H9 (cell line): ENCODE results near the gene PATL2. TPM values are rescaled to one million over a fixed set of nuclear protein-coding genes. Genes with fewer than 3 reads are reported as not detected.

Experiments used
- DNase-seq: peaks from one replicate; pipeline ENCODE4 v3.0.0-alpha.2; 2017
- H2AFZ ChIP-seq: one replicate; pipeline ENCODE4 v1.6.1; 2013; ENCODE audit warnings: mild to moderate bottlenecking, low read length, control low read depth, moderate library complexity
- H2AK5ac ChIP-seq: 2 replicates; pipeline ENCODE4 v1.6.1; 2013; ENCODE audit warnings: low read length, control low read depth, mixed read lengths; ENCODE audit not compliant: insufficient read length
- H2BK120ac ChIP-seq: one replicate; pipeline ENCODE4 v1.6.1; 2013; ENCODE audit warnings: low read depth, mild to moderate bottlenecking, low read length, control low read depth, inconsistent platforms; ENCODE audit not compliant: poor library complexity, severe bottlenecking
- H2BK12ac ChIP-seq: 2 replicates; pipeline ENCODE4 v1.6.1; 2013; ENCODE audit warnings: low read length, control low read depth, mixed read lengths, low read depth; ENCODE audit not compliant: insufficient read length
- H2BK15ac ChIP-seq: 2 replicates; pipeline ENCODE4 v1.6.1; 2013; ENCODE audit warnings: low read depth, low read length, control low read depth
- H2BK20ac ChIP-seq: one replicate; pipeline ENCODE4 v1.6.1; 2013; ENCODE audit warnings: low read depth, mild to moderate bottlenecking, low read length, control low read depth, inconsistent platforms; ENCODE audit not compliant: poor library complexity, severe bottlenecking
- H2BK5ac ChIP-seq: 2 replicates; pipeline ENCODE4 v1.6.1; 2013; ENCODE audit warnings: low read length, control low read depth, mixed read lengths; ENCODE audit not compliant: insufficient read length
- H3K14ac ChIP-seq: 2 replicates; pipeline ENCODE4 v1.6.1; 2013; ENCODE audit warnings: low read length, control low read depth; ENCODE audit not compliant: insufficient read depth
- H3K18ac ChIP-seq: 2 replicates; pipeline ENCODE4 v1.6.1; 2013; ENCODE audit warnings: low read depth, mild to moderate bottlenecking, mixed read lengths, low read length, control low read depth; ENCODE audit not compliant: insufficient read length
- H3K23ac ChIP-seq: 2 replicates; pipeline ENCODE4 v1.6.1; 2013; ENCODE audit warnings: low read length, control low read depth, mixed read lengths, low read depth; ENCODE audit not compliant: insufficient read length
- H3K23me2 ChIP-seq: 2 replicates; pipeline ENCODE4 v1.6.1; 2013; ENCODE audit warnings: low read depth, mild to moderate bottlenecking, mixed read lengths, low read length, control low read depth; ENCODE audit not compliant: insufficient read length, poor library complexity, severe bottlenecking
- H3K27ac ChIP-seq: 2 replicates; pipeline ENCODE4 v1.5.1; 2013; ENCODE audit warnings: low read length, control low read depth, mixed read lengths, low read depth; ENCODE audit not compliant: insufficient read length
- H3K27me3 ChIP-seq: 2 replicates; pipeline ENCODE4 v1.6.1; 2013; ENCODE audit warnings: low read length, control low read depth, inconsistent platforms; ENCODE audit not compliant: insufficient read depth
- H3K4ac ChIP-seq: 2 replicates; pipeline ENCODE4 v1.6.1; 2013; ENCODE audit warnings: low read depth, mild to moderate bottlenecking, control low read depth, inconsistent platforms, low read length, moderate library complexity
- H3K4me1 ChIP-seq: 2 replicates; pipeline ENCODE4 v1.6.1; 2013; ENCODE audit warnings: low read length, control low read depth, inconsistent platforms; ENCODE audit not compliant: insufficient read depth
- H3K4me2 ChIP-seq: 2 replicates; pipeline ENCODE4 v1.6.1; 2013; ENCODE audit warnings: low read length, control low read depth, mixed read lengths; ENCODE audit not compliant: insufficient read length, insufficient read depth
- H3K56ac ChIP-seq: 2 replicates; pipeline ENCODE4 v1.6.1; 2013; ENCODE audit warnings: low read depth, mild to moderate bottlenecking, mixed read lengths, low read length, control low read depth; ENCODE audit not compliant: insufficient read length
- H3K79me1 ChIP-seq: 2 replicates; pipeline ENCODE4 v1.6.1; 2013; ENCODE audit warnings: low read depth, mild to moderate bottlenecking, moderate library complexity, low read length, control low read depth, inconsistent platforms; ENCODE audit not compliant: insufficient read depth, poor library complexity, severe bottlenecking
- H3K79me2 ChIP-seq: 2 replicates; pipeline ENCODE4 v1.6.1; 2013; ENCODE audit warnings: low read length, control low read depth, inconsistent platforms; ENCODE audit not compliant: insufficient read depth
- H3K9ac ChIP-seq: 2 replicates; pipeline ENCODE4 v1.6.1; 2013; ENCODE audit warnings: low read length, control low read depth, mixed read lengths; ENCODE audit not compliant: insufficient read length; ENCODE audit errors: extremely low read depth
- H3K9me3 ChIP-seq: one replicate; pipeline ENCODE4 v1.6.1; 2013; ENCODE audit warnings: low read depth, low read length, inconsistent platforms; ENCODE audit not compliant: control insufficient read depth
- H3T11ph ChIP-seq: one replicate; pipeline ENCODE4 v1.6.1; 2013; ENCODE audit warnings: mild to moderate bottlenecking, low read length, control low read depth, inconsistent platforms
- H4K20me1 ChIP-seq: one replicate; pipeline ENCODE4 v1.6.1; 2013; ENCODE audit not compliant: control insufficient read depth, insufficient read length, insufficient read depth
- H4K5ac ChIP-seq: 2 replicates; pipeline ENCODE4 v1.6.1; 2013; ENCODE audit warnings: low read depth, mild to moderate bottlenecking, mixed read lengths, low read length, control low read depth; ENCODE audit not compliant: insufficient read length
- H4K8ac ChIP-seq: replicated peaks from 2 replicates; pipeline ENCODE4 v1.6.1; 2013; ENCODE audit warnings: low read length, control low read depth, mixed read lengths, low read depth; ENCODE audit not compliant: insufficient read length
- H4K91ac ChIP-seq: 2 replicates; pipeline ENCODE4 v1.6.1; 2013; ENCODE audit warnings: low read depth, mild to moderate bottlenecking, moderate library complexity, mixed read lengths, low read length, control low read depth; ENCODE audit not compliant: insufficient read length
- H3K27ac Mint-ChIP-seq, 3 experiments: 2 replicates in 2 of 3; 3 replicates in 1 of 3; pipeline ENCODE4 v1.8.0; 2020 to 2021; ENCODE audit warnings: mixed read lengths in 3 of 3, mild to moderate bottlenecking in 1 of 3, moderate library complexity in 1 of 3
- H3K27me3 Mint-ChIP-seq: 2 replicates; pipeline ENCODE4 v1.8.0; 2021; ENCODE audit warnings: low read depth, mild to moderate bottlenecking, moderate library complexity, mixed read lengths
- H3K36me3 Mint-ChIP-seq, 3 experiments: 2 replicates in 2 of 3; 3 replicates in 1 of 3; pipeline ENCODE4 v1.8.0; 2020 to 2021; ENCODE audit warnings: low read depth in 3 of 3, mixed read lengths in 3 of 3; ENCODE audit not compliant: insufficient read depth in 1 of 3
- H3K4me1 Mint-ChIP-seq, 2 experiments: 2 replicates each; pipeline ENCODE4 v1.8.0; 2020; ENCODE audit warnings: mixed read lengths in 2 of 2
- H3K4me3 Mint-ChIP-seq, 2 experiments: 2 replicates in 1 of 2; 3 replicates in 1 of 2; pipeline ENCODE4 v1.8.0; 2020 to 2021; ENCODE audit warnings: mild to moderate bottlenecking in 2 of 2, mixed read lengths in 2 of 2, moderate library complexity in 1 of 2
- H3K9me3 Mint-ChIP-seq, 2 experiments: 2 replicates in 1 of 2; 3 replicates in 1 of 2; pipeline ENCODE4 v1.8.0; 2020; ENCODE audit warnings: mild to moderate bottlenecking in 2 of 2, mixed read lengths in 2 of 2, moderate library complexity in 1 of 2
- WGBS: extraction: QIAGEN DNeasy Blood & Tissue Kit; methylation state at CpG from one replicate; pipeline ENCODE4 v1.1.7; 2013; ENCODE audit warnings: missing lambda C conversion rate, low lambda C conversion rate, mixed read lengths; ENCODE audit not compliant: insufficient read length; ENCODE audit errors: extremely low coverage; 5-methylcytosine and 5-hydroxymethylcytosine counted together
- total RNA-seq: library from RNA; stranded (reverse); gene quantifications from 2 replicates; pipeline ENCODE4 v1.2.1, GENCODE V29; 2021
- TF ChIP-seq, protein P1 (sequence below): fragments of 200-600 bp; sonication (generic); conservative IDR thresholded peaks from 3 replicates; pipeline ENCODE4 v1.8.0; 2021; ENCODE audit warnings: antibody characterized with exemption, mild to moderate bottlenecking

PATL2 gene
- total RNA-seq, 1 experiment from 2014 or later, result 0.46 TPM

DNA sequence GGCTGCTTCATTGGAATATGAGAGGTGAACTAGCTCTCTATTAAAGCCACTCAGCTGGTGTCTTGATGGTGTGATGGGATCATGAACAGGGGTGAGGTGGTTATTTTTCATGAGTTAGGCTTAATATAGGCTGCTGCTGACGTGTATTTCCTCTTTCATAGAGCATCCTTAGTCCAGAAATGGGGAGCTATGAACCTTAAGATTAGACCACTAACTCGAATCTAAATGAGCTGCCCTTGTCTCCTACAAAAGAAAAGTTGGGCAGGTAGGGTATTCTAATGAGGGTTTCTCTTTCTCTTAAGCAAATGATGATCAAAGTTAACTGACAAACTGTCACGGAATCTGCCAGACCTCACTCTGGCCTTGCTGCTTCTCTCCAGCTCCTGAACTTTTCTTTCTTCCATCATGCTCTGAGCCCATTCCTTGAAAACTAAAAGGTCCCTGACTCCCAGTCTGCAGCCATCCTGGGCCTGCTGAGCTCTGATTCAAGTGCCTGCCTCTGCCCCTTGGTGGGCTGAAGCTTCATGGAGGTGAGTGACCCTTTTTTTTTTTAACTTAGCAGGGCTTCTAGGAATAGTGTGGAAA, 25.1 kb upstream of the PATL2 start, which contains the start of gene TRIM69:
TSS of gene TRIM69 (plus strand) at position 348 of the 585 bp plus-strand sequence. CDS start at position 525, 177 bp downstream.
- Histone ChIP-seq H2AK5ac (no peak within 1 kb of the TSS), H4K91ac (no peak within 1 kb of the TSS), H3K4me1 (no peaks in the 10 kb centered on the region), H3K56ac (no peak within 1 kb of the TSS), H2BK120ac (no peak within 1 kb of the TSS), H2AFZ (peak within 1 kb of the TSS; percentile 3), H3K9ac (no peak within 1 kb of the TSS), H3K23me2 (no peaks in the 10 kb centered on the region), H3K79me2 (no peaks in the 10 kb centered on the region), H3K79me1 (no peaks in the 10 kb centered on the region), H3K14ac (no peak within 1 kb of the TSS), H3T11ph (no peak within 1 kb of the TSS), H3K4ac (no peak within 1 kb of the TSS), H3K9me3 (no peaks in the 10 kb centered on the region), H2BK5ac (no peak within 1 kb of the TSS), H3K4me2 (no peak within 1 kb of the TSS), H2BK12ac (no peak within 1 kb of the TSS), H3K27ac (no peak within 1 kb of the TSS), H3K23ac (no peak within 1 kb of the TSS), H3K18ac (no peak within 1 kb of the TSS), H2BK15ac (no peak within 1 kb of the TSS), H4K5ac (no peak within 1 kb of the TSS), H3K27me3 (no peaks in the 10 kb centered on the region), H4K20me1 (no peaks in the 10 kb centered on the region), H2BK20ac (peak within 1 kb of the TSS; percentile 6), H4K8ac (no peak within 1 kb of the TSS)
- H3K4me3 Mint-ChIP-seq, result no peak within 1 kb of the TSS
- H3K9me3 Mint-ChIP-seq, result peaks cover 8 to 10% of the 10 kb centered on the region in 2 experiments; a peak in 4 of 5 replicates
- peak within 1 kb of the TSS in 1 of 3 experiments; percentile 20; a peak in 2 of 7 replicates for H3K27ac Mint-ChIP-seq
- no CpG with 5 or more reads among the region's 3 CpGs for WGBS
- H3K27me3 Mint-ChIP-seq, result 0 out of 2 replicates have a peak, but pooled peaks cover 2% of the 10 kb centered on the region
- peaks cover 0 to 3% (median 0%) of the 10 kb centered on the region in 3 experiments; a peak in 1 of 7 replicates for H3K36me3 Mint-ChIP-seq
- TF ChIP-seq, protein P1, sequence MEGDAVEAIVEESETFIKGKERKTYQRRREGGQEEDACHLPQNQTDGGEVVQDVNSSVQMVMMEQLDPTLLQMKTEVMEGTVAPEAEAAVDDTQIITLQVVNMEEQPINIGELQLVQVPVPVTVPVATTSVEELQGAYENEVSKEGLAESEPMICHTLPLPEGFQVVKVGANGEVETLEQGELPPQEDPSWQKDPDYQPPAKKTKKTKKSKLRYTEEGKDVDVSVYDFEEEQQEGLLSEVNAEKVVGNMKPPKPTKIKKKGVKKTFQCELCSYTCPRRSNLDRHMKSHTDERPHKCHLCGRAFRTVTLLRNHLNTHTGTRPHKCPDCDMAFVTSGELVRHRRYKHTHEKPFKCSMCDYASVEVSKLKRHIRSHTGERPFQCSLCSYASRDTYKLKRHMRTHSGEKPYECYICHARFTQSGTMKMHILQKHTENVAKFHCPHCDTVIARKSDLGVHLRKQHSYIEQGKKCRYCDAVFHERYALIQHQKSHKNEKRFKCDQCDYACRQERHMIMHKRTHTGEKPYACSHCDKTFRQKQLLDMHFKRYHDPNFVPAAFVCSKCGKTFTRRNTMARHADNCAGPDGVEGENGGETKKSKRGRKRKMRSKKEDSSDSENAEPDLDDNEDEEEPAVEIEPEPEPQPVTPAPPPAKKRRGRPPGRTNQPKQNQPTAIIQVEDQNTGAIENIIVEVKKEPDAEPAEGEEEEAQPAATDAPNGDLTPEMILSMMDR, result no peak
- no peak for DNase-seq
- H3K4me1 Mint-ChIP-seq, result peaks cover 9 to 14% of the 10 kb centered on the region in 2 experiments; a peak in 3 of 4 replicates
